ENCODE measurements around the gene TTN.

The TTN gene

DNA sequence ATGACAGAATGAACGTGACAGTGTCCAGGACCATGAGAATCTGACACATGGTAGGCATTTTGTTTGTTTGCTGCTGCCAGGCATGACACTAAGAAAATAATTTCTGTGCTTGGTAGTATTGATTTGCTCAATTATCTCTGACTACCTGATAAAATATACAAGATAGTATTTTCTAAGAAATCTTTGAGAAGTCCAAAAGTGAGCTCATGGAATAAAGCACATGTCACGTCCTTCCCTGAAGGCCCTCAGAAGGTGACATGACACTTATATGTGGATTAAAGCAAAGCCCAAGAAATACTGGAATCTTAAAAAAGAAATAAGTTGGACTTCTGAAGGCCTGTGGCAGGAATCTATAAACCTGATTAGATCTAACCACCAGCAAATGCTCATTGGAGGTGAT, 3.8 kb upstream of the TTN start:
- DNase-seq: no peak

DNA sequence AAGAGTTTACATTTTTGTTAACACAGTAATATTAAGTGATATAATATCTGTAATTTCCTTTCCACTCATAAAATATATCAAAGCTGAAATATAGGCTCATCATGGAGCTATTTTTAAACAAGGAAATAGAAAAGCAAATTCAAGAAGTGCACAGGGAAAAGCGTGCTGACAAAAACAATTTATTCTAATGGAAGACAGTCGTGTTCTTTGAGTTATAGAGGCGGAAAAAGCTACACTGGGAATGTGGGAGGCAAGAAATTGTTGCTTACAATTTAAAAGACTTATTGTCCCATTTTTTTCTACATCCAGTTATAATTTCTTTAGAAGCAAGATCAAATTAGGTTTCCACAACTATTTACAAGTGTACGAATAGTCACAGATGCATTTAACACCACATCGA, 3.2 kb upstream of the TTN start:
- DNase-seq: no peak

DNA sequence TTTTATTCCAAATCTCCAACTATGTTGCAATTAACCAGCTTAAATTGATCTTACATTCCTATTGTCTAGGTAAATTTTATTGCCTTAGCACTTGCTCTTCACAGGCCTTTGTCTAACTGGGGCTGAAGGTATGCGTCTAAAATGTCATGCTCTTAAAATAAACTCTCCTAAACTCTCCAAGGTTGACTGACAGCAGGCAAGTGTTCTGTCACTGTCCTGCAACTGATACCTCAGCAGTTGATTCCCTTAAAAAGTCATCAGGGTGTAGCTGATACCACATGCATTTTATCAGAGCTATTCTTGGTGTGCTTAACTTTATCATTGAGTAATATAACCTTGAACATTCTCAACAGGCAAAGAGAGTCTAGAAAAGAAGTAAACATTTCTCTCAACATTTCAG, 680 bp downstream of the TTN start:
- no peak for DNase-seq

DNA sequence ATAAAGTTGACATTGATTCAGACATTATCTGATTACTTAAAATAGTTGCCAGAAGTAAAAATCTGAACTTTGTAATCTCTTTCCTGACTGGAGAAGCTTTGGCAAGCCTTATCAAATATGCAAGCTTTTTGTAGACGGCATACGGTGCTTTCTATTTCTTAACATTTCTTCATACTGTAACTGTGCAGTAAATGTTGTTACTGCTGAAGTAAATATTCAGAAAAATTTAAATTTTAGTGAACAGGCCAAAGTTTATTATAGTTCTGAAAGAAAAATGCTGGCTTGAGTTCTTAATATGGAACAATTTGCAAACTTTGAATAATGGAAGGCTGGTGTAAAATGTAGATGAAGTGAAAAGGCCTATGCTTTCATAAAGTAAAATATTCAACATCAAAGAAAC, 1.8 kb downstream of the TTN start:
- DNase-seq: no peak

DNA sequence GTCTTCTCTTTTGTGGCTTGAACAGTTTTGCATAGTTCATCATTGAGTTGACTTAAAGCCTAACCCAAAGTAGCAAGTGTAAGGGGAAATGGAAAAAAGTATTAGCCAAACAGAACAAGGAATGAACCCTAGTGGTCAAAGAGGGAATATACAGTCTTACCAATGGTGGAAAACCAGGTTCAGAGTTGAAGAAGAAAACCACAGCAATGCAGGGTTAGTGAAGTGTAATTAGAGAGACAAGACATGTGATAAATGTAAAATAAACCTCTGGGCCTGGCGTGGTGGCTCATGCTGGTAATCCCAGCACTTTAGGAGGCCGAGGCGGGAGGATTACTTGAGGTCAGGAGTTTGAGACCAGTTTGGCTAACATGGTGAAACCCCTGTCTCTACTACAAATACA, 2.4 kb downstream of the TTN start:
- no peak for DNase-seq

DNA sequence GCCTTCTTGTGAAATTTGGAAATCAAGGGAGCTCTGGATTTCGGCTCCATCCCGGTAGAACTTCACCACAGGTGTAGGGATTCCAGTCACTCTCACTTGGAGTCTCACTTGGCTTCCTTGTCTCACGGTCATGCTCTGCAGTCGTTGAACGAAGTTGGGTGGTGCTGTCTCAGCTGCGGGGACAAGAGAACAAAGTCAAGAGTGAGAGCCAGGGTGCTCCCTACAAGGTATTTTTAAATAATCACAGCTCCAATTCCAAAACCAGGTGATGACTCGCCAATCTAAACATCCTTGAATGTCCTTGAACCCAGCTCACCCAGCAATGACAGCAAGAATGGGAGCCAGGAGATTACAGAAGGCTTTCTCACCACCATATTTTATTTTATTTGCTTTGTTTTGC, 6.7 kb downstream of the TTN start:
- DNase-seq: no peak

DNA sequence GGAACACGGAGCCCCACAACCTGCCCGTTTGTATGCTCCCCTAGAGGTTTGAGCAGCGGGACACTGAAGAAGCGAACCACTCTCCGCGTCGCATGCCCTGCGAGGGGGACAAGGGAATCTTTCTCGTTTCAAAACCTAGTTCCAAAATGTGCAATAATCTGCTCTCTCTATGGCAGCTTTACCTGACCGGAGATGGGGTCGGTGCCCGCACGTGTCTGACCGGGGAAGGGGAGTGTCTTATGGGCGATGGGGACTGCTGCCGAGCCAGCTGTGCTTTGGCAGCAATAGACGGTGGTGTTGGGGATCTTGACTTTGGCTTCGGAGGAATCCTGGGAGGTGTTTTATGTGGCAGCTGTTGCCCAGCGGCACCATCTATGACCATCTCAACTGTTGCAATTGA, 7.9 kb downstream of the TTN start:
- no peak for DNase-seq

DNA sequence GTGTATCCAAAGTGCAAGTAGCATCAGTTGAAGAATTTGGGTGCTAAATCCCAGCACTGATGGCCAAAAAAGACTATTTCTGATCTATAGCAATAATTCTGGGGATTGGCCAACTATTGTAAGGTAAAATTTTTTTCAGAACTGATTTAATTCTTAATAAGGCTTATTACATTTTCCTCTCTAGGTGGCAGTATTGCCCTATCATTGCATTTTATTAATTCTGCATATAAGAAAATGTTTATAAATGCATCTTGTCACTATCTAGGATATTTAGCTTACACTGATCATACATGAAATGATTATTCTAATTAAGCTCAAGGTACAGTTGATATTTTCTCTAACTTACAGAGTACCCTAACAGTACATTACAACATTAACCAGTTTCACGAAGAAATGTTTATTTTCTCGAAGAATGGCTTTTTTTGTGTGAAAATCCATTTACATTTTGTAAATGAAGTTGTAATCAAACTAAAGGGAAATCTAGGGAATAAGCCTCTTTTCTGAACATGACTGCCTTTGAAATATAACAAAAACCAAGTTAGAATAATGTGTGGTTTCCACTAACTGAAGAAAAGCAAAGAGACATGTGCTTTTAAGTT, 11.0 kb downstream of the TTN start:
- DNase-seq: peak; percentile 17

DNA sequence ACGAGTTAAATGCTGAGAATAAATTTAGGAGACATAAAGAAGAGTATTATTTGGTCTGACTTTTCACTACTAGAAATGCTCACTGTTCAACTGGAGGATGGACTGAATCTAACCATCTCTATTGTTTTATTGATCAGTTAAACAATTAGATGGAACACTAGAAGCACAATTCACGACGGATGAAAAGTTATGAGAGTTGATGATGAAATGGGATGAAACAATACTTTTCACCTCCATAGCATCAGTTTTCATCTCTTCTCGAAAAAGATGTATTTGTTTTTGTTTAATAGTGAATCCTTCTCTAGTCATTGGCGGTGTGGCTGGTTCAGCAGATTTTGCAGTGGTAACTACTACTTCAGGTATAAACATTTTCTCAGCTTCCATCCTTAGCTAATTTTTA, 19.3 kb downstream of the TTN start:
- no peak for DNase-seq

DNA sequence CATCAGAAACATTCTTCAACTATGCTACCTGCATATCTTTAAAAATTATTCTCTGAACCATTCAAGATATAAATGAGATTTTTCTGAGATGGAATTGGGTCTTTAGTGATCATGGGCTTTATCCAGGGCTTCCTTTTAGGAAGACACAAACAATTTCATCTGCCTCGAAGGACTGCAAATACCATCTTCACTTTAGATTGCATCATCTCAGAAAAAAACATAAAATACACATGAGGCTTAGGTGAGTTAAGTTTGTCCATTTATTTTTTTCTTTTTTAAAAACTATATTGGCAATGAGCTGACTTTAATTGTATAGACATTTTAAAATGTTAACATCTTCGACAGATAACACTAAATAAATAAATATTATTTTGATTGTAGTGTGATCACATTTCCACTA, 20.1 kb downstream of the TTN start:
- DNase-seq: no peak

DNA sequence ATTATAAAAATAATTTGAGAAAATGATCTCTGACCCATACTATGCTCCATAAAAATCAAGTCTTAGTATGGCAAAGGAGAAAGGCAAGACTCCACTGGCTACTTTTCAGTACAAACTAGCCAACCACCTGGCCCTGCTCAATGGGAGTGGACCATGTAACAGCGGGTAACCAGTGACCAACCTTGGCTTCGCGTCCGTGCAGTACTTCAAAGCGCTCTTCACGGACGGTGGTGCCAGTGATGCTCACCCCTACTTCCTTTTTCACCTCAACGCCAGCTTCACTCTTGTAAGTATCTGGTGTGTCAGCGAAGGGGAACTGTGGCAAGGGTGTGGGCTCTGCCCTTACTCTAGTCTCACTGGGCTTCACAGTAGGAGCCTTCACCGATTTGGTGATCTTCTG, 23.3 kb downstream of the TTN start:
- DNase-seq: no peak

DNA sequence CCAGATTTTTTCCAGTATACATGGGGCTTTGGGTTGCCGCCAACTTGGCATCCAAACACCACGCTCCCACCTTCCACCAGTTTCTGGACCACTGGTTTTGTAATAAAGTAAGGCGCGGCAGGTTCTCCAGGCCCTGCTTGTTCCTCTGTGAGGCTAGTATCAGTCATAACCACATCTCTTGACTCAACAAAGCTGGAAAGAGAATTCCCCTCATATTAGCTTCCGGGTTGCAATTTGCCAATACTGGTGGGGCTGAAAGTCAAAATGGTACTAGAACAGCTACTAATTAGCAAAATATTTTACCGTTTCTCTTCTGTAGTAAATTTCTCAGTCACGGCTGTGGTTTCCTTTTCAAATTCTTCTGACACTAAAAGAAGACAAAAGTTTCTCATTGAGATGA, 25.0 kb downstream of the TTN start:
- DNase-seq: no peak

DNA sequence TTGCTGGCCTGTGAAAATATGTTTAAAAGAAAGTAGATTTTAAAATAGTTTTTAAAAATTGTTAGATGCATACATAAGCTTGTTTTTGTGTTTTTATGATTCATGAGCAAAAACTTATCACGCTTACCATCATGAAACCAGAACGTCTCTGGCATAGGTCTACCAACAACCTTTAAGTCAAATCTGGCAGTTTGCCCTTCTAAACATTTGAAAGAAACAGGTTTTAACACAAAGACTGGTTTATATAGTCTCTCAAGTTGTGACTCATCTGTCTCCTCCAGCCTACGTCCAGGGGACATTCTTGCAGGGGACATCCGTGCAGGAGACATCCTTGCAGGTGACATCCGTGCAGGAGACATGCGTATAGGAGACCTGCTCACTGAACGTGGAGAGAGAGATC, 29.6 kb downstream of the TTN start:
- DNase-seq: no peak

DNA sequence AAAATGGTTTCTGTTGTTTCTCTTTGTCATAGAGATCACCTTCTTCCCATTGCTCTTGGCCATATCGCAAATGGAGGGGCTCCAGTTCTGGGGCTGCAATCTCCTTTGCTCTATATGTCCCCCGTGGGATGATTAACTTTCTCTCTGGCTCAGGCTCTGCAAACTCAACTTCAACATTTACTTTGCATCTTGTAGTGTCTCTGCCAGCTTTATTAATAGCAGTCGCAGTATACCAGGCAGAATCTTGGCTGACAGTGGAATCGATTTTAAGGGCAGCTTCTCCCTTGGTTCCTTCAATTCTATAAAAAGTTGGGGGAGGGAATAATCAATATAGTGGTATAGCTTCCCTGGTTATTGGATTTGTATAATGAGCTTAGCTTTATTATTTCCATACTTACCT, 30.5 kb downstream of the TTN start:
- no peak for DNase-seq

DNA sequence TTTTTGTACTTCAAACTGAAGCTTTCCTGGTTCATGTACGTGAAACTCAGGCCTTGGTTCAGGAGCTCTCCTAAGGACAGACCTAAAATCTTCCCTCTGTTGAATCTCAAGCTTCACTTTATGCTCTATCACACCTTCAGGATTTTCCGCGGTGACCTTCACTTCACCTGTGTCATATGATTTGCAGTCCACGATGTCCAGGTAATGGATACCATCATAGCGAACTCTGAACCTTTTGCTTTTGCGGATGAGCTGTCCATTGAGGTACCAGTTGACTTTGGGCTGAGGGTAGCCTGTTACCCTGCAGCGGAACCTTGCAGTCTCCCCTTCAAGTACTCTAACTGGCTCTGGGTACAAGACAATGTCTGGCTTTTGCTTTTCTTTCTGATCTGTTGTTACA, 31.2 kb downstream of the TTN start:
- no peak for DNase-seq

DNA sequence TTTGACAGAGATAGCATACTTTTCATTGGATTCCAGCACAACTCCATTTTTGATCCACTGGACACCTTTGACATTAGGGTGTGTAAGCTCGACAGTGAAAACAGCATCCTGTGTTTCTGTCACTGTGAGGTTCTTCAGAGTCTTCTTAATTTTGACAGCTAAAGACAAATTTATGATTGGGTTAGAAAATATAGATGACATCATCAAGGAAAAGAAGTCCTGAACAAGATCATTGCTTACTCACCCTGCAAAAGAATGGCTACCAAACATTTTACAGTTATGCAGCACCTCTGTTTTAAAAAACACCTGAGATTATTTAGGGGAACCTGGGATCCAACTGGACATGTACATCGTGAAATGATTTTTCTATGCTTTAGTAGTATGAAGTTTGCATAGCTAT, 36.7 kb downstream of the TTN start:
- no peak for DNase-seq

DNA sequence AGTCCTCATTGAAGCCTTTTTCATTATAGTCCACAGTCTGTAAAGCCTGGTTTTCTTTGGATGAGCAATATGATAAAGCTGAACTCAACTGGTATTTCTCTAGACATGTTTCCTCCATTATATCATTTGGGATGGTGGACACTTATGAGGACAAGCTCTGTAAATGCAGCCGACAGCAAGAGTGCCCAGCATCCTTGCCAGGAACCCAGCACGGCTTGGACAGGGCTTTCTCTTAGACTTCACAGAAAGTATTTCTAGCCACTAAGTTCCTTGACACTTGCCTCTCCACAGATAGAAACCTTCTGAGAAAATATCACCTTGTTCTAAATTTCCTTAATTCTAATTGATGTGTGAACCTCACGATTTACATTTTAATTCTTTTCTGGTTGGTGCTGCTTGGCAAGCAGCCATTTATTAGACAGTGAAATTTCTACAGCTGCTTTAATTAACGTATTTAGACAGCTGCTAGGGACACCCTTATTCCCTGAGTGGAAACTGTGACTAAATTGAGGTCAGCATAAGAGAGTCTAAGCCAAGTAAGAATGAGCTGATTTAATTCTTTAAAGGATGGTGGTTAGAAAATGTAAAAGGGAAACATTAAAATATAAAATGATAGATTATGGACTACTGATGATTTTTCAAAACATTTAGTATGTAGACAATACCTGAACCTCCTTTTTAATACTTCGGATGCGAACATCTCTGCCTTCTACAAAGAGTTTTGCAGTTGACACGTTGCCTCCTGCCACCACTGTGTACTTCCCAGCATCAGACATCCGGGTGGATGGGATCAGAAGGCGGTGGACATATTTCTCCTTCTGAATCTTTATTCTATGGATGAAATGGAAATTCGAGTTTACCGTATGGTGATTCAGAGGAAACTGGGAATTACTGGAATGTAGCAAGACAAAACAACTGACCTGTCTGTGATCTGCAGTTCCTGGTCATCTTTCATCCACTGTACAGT, 39.8 kb downstream of the TTN start:
- DNase-seq: no peak

DNA sequence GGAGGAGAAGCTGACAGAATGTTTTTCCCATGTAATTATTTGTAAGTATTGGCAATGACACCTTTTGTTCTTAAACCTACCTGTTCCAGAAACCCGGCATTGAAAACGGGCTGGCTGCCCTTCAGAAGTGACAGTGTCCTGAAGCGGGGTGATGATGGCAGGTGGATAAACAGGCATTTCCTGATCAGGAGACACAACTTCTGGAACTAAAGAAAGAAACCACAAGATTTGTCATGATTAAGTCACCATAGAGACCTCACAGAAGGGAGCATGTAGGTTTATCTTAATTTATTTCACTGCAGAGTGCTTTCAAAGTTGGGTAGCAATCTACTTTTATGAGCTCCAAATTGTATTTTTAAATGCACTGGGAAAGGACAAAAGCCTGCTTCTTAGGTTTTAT, 43.1 kb downstream of the TTN start:
- DNase-seq: no peak

DNA sequence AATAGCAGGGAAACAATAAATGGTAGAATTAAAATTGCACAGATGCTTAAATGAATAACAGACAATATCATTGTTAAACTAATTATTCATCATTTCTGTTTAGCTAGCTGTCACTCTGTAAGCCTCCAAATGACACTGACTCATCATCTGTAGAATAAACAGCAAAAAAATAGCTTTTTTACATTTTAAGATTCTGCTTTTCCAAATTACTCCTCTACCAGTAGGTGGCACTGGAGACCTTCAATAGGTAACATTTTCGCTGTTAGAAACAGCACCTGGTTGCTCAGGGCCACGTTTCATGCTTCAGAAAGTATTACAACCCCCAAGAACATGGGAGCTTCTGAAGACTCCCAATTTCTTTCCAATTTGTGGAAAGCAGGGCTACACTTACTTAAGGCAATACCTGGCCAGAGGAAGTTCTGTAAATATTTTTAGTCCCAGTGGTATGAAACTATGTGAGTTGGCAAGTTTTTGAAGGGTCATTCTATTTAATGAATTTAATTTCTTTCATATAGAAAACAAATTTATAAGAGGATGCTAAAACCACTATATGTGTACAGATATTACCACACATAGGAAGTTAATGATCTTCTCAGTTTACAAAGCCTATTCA, 45.4 kb downstream of the TTN start:
- peak; percentile 57 for DNase-seq

DNA sequence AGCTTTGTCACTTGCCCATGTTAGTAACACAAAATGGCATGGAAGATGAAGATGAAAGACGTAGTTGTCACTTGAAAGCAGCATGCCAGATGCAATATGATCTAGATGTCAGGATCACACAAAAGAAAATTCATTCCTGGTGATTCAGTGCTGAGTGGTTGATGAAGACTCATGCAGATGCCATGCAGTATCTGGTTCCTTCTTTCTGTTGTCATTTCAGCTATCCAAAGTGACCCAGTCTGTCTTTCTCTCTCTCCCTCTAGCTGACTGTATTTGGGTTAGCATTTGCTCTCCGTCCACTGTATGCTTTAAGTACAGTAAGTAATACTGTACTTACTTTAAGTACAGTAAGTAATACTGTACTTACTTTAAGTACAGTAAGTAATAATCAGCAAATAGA, 50.4 kb downstream of the TTN start:
- DNase-seq: no peak

DNA sequence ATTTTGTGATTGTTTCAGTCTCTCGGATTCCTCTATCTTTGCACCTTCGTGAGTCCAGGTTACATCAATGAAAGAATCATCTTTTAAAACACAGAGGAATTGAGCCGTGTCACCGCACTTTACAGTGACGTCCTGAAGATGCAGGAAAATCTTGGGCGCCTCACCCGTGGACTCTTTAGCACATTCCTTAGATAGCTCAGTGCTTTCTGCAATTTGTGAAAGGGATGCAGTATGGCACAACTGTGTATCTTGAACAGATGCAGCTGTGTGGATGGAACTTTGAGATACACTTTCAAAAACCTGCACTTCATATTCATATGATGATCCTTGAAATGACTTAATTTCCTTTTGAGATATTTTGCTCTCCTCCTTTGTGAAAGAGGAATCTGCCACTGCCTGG, 50.9 kb downstream of the TTN start:
- no peak for DNase-seq

DNA sequence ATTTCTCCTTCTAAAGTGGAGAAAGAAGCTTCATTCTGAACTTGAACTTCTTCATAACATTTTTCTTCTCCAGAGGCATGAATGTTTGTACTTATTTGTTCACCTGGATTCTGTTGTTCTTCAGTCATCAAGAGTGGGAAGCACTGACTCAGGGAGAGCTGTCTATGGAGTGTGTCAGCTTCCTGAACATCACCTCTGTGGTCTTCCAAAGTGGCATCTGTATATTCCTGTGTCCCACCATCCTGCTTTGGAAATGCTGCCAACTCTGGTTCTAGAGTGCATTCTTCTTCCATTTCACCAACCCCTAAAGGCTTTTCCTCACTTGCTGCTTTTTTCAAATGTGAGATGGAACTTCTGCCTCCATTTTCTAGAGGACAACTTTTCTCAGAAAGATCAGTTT, 59.5 kb downstream of the TTN start:
- DNase-seq: no peak

DNA sequence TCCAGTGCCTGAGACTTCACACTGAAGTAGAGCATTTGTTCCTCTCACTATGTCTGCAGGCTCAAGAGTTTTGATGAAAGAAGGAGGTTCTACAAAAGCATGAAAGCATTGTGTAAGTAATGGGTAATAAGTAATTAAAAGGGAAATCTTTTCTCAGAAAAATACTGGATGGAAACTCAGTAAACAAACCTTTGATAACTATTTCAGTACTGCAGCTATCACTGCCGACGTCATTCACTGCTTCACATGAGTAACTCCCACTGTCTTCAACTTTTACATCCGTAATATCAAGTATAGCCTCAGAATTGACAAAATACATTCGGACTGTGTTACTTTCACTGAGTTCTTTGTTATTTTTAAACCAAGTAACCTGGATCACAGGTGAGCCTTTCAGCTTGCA, 72.7 kb downstream of the TTN start:
- no peak for DNase-seq

DNA sequence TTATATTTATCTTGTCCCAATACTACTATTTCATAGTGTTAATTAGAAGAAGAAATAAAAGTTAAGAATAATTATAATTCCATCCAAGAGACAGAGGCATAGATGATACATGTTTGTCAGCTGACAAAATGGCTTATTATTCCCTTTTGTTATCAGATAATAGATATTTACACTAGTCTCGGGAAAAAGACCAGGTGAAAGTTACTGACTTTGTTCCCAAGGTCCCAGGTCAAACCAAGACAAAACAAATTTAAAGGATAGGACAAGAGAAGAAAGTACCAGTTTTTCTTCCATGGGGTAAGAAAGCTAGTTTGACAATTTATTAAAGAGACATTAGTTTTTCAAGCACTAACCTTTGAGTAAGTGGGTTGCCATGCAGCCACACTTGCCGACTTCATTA, 73.2 kb downstream of the TTN start:
- DNase-seq: no peak
